Measurements from ENCODE around the gene TRIM67. TPM values are rescaled to one million over a fixed set of nuclear protein-coding genes. Genes with fewer than 3 reads are reported as not detected.

TRIM67 gene
- total and polyA plus RNA-seq, 2 of the 4 experiments (the other 2 are of a cell fraction) = not detected

- Histone ChIP-seq H2BK5ac (ENCODE audit: low read depth, low read length, poor library complexity, severe bottlenecking) (no peak overlapping the region), H4K91ac (ENCODE audit: insufficient read depth, low read depth, low read length) (no peak overlapping the region), H3K9me3 (ENCODE audit: control insufficient read depth, insufficient read depth, low read length) (no peaks in the 10 kb centered on the region), H2AK5ac (ENCODE audit: low read depth, low read length) (no peak overlapping the region), H3K23ac (ENCODE audit: low read depth, low read length) (no peak overlapping the region), H3K18ac (ENCODE audit: low read depth, low read length) (no peak overlapping the region), H3K4me3 (ENCODE audit: insufficient read depth, low read depth, low read length) (no peak overlapping the region), H2AFZ (replicated peaks; ENCODE audit: low read length, poor library complexity) (no peak overlapping the region), H3K79me1 (ENCODE audit: low read depth in 1 of 2, low read length in 2 of 2) (no peaks in the 10 kb centered on the region), H3K56ac (ENCODE audit: extremely low read depth, insufficient read depth, low read length) (no peak overlapping the region), H2BK20ac (ENCODE audit: low read depth, low read length) (no peak overlapping the region), H4K20me1 (ENCODE audit: insufficient read depth, low read length) (no peaks in the 10 kb centered on the region), H4K8ac (ENCODE audit: low read depth in 2 of 2, low read length in 2 of 2) (no peak overlapping the region), H3K14ac (replicated peaks; ENCODE audit: low read depth, low read length) (no peak overlapping the region), H4K5ac (ENCODE audit: low read depth, low read length) (no peak overlapping the region), H2BK15ac (ENCODE audit: low read depth, low read length) (no peak overlapping the region), H3K9me1 (ENCODE audit: insufficient read depth, low read length) (no peaks in the 10 kb centered on the region), H2BK120ac (ENCODE audit: low read depth, low read length) (no peak overlapping the region), H3K4me1 (ENCODE audit: control insufficient read depth, insufficient read depth, low read length) (no peaks in the 10 kb centered on the region), H3K4ac (ENCODE audit: low read depth, low read length) (no peak overlapping the region), H3K4me2 (ENCODE audit: low read depth, low read length) (no peak overlapping the region), H3K36me3 (ENCODE audit: control insufficient read depth, insufficient read depth, low read length) (no peaks in the 10 kb centered on the region), H3K9ac (ENCODE audit: low read depth, low read length) (no peak overlapping the region), H2AK9ac (replicated peaks; ENCODE audit: low read depth, low read length, poor library complexity) (no peak overlapping the region), H3K27ac (ENCODE audit: insufficient read depth, low read length) (no peak overlapping the region), H3K27me3 (ENCODE audit: control insufficient read depth, insufficient read depth, low read length) (peaks cover 14% of the 10 kb centered on the region)
- ATAC-seq (ENCODE audit: low read depth) = no peak
- BruUV-seq (replicated peaks) = no TSS peak
- WGBS, 2 experiments (ENCODE audit: extremely low coverage in 2 of 2, insufficient read length in 1 of 2) = 80% methylated on average over 1 of the region's 5 CpGs; no CpG with 5 or more reads in 1 of the 2 experiments
- intact Hi-C loops (cut with micrococcal nuclease) (no loop called here), in situ Hi-C loops (cut with MboI; ENCODE audit: low sequenced_read_pairs) (no loop called here), dilution Hi-C loops (cut with HindIII; ENCODE audit: low sequenced_read_pairs, unreplicated experiment) (no loop called here)
- ChIA-PET POLR2A (ENCODE audit: unreplicated experiment) (no interaction called here), CTCF (no interaction called here)
- no peak for TF ChIP-seq CTCF (conservative IDR thresholded peaks at IDR 0.05; ENCODE audit: low read depth, low read length)
- TF ChIP-seq CEBPB (IDR thresholded peaks at IDR 0.05; ENCODE audit: low read depth, low read length) = no peak
- no peak for TF ChIP-seq BHLHE40 (IDR thresholded peaks at IDR 0.05; ENCODE audit: low read depth, low read length)
- TF ChIP-seq MAFK (IDR thresholded peaks at IDR 0.05; ENCODE audit: low read depth, low read length) = no peak
- no peak for TF ChIP-seq RCOR1 (IDR thresholded peaks at IDR 0.05; ENCODE audit: insufficient replicate concordance, low read length)
- no peak for TF ChIP-seq SMC3 (IDR thresholded peaks at IDR 0.05; ENCODE audit: low read depth, low read length)
- TF ChIP-seq ELK1 (IDR thresholded peaks at IDR 0.05; ENCODE audit: borderline replicate concordance, low read depth, low read length) = no peak
- DNase-seq = no peak
Measured at GRCh38 chr1:231209531-231209930, 47.7 kb downstream of the TRIM67 start.

All from IMR-90 (cell line).